HL-60 (cell line): ENCODE data around the gene KCNMA1.

Source experiments
- DNase-seq, 2 experiments: peaks; one replicate each; pipeline ENCODE4 v3.0.0-alpha.2; 2010 to 2020; ENCODE audit warnings: low read depth in 1 of 2, low spot score in 1 of 2
- H3K27ac ChIP-seq: fragments of 250-450 bp; sonication (Bioruptor Pico); replicated peaks from 2 replicates; pipeline ENCODE4 v1.5.1; 2020; ENCODE audit warnings: mild to moderate bottlenecking, moderate library complexity
- H3K27me3 ChIP-seq: fragments of 250-450 bp; sonication (Bioruptor Pico); 2 replicates; pipeline ENCODE4 v1.5.1; 2021; ENCODE audit warnings: mild to moderate bottlenecking, moderate library complexity; ENCODE audit not compliant: insufficient read depth, poor library complexity, severe bottlenecking
- H3K4me3 ChIP-seq: replicated peaks from 2 replicates; pipeline ENCODE4 v1.5.1; 2011; ENCODE audit warnings: mild to moderate bottlenecking, control low read depth, low read length; ENCODE audit not compliant: insufficient read depth
- GABPA ChIP-seq: IDR thresholded peaks from 2 replicates; pipeline ENCODE4 v1.6.1; 2012; ENCODE audit warnings: low read depth
- POLR2AphosphoS5 ChIP-seq: IDR thresholded peaks from 2 replicates; pipeline ENCODE4 v1.6.1; 2012; ENCODE audit warnings: low read depth
- SPI1 ChIP-seq: IDR thresholded peaks from 2 replicates; pipeline ENCODE4 v1.6.1; 2012; ENCODE audit warnings: low read depth, mild to moderate bottlenecking, borderline replicate concordance
- TF ChIP-seq, protein P1 (sequence below): IDR thresholded peaks from 2 replicates; pipeline ENCODE4 v1.6.1; 2012; ENCODE audit warnings: low read depth; ENCODE audit not compliant: insufficient replicate concordance
- TF ChIP-seq, protein P2 (sequence below): IDR thresholded peaks from one replicate; pipeline ENCODE4 v1.5.1; 2011; ENCODE audit warnings: low read length, control low read depth, inconsistent platforms; ENCODE audit not compliant: insufficient read depth

Gene KCNMA1

DNA sequence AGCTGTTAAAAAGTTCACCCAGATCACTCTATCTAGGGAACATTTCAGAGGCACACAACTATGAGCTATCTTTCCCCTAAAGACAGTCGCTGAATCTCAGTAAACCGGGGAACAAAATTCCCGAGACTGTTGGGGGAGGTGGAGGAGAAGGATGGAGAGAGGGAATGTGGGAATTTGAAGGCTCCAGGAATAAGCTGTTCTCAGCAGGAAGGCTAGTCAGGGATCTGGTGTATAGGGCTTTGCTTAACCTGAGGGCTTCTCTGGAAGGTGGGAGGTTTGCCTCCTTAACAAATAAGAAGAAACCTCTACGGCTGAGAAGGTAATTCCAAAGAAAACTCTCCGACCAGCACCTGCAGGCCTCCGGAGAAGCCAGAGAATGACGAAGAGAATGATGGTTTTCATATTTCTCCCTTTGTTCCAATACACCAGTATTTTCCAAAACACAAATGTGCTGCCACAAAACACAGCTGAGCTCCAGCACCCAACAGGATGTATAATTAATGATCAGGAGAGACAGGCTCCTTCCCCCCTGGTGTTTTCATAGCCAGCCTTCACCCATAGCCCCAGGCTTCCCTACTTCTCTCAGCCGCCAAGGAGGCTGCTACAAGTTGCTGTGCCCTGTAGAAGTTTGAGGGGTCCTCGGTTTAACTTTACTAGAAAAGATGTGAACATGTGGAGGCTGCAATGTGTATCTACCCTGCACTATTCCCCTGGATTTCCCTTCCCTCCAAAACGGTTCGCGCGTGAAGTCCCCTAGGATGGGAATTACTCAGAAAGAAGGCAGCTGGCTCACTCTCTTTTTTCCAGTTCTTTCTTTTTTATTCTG is 2.0 kb downstream of the KCNMA1 start:
- Histone ChIP-seq H3K27me3 (peaks cover 33% of the 10 kb centered on the region), H3K27ac (no peak overlapping the region), H3K4me3 (no peak overlapping the region)
- TF ChIP-seq, protein P1, sequence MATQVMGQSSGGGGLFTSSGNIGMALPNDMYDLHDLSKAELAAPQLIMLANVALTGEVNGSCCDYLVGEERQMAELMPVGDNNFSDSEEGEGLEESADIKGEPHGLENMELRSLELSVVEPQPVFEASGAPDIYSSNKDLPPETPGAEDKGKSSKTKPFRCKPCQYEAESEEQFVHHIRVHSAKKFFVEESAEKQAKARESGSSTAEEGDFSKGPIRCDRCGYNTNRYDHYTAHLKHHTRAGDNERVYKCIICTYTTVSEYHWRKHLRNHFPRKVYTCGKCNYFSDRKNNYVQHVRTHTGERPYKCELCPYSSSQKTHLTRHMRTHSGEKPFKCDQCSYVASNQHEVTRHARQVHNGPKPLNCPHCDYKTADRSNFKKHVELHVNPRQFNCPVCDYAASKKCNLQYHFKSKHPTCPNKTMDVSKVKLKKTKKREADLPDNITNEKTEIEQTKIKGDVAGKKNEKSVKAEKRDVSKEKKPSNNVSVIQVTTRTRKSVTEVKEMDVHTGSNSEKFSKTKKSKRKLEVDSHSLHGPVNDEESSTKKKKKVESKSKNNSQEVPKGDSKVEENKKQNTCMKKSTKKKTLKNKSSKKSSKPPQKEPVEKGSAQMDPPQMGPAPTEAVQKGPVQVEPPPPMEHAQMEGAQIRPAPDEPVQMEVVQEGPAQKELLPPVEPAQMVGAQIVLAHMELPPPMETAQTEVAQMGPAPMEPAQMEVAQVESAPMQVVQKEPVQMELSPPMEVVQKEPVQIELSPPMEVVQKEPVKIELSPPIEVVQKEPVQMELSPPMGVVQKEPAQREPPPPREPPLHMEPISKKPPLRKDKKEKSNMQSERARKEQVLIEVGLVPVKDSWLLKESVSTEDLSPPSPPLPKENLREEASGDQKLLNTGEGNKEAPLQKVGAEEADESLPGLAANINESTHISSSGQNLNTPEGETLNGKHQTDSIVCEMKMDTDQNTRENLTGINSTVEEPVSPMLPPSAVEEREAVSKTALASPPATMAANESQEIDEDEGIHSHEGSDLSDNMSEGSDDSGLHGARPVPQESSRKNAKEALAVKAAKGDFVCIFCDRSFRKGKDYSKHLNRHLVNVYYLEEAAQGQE, result no peak
- no peak for TF ChIP-seq POLR2AphosphoS5
- TF ChIP-seq, protein P2, sequence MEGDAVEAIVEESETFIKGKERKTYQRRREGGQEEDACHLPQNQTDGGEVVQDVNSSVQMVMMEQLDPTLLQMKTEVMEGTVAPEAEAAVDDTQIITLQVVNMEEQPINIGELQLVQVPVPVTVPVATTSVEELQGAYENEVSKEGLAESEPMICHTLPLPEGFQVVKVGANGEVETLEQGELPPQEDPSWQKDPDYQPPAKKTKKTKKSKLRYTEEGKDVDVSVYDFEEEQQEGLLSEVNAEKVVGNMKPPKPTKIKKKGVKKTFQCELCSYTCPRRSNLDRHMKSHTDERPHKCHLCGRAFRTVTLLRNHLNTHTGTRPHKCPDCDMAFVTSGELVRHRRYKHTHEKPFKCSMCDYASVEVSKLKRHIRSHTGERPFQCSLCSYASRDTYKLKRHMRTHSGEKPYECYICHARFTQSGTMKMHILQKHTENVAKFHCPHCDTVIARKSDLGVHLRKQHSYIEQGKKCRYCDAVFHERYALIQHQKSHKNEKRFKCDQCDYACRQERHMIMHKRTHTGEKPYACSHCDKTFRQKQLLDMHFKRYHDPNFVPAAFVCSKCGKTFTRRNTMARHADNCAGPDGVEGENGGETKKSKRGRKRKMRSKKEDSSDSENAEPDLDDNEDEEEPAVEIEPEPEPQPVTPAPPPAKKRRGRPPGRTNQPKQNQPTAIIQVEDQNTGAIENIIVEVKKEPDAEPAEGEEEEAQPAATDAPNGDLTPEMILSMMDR, result no peak
- TF ChIP-seq SPI1, result no peak
- no peak for TF ChIP-seq GABPA
- no peak for DNase-seq

DNA sequence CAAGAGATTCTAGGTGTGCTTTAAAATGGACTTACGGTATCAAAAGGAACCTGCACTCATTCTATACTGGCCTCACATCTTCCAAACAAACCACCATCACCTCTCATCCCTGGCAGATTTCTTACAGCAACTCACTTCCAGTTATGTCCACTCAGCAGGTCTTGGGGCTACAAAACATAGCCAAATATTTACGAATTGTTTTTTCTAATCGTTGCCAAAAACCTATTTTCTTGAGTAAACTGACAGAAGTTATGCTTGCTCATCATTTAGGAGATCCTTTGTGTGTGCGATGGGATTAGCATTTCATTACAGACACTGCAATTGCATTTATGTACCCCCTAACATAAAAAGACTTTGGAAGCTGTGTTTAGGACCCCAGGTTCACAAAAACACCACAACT is 2.7 kb downstream of the KCNMA1 start:
- H3K4me3 ChIP-seq, result no peak overlapping the region
- TF ChIP-seq POLR2AphosphoS5 (no peak), SPI1 (no peak), GABPA (no peak)
- TF ChIP-seq, protein P2, result no peak
- TF ChIP-seq, protein P1, result no peak
- H3K27ac ChIP-seq, result no peak overlapping the region

DNA sequence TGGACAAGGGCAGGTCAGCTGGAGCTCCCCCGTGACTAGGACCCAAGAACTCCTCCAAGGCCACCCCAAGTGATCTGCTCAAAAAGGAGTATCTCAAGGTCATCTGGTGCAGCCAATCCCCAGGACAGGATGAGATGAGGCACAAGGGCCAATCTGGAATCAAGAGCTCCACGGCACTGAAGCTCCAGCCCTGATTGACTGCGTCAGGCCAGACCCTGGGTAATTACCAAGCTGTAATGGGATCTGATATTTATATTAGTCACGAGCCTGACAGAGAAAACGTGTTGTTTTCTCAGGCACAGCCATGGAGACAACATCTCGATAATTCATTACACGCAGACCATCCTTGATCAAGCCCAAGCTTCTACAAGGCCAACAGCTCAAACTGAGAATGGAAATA is 4.2 kb downstream of the KCNMA1 start:
- TF ChIP-seq SPI1, result no peak
- TF ChIP-seq, protein P1, result no peak
- TF ChIP-seq, protein P2, result no peak
- TF ChIP-seq GABPA, result no peak
- TF ChIP-seq POLR2AphosphoS5, result no peak
- Histone ChIP-seq H3K27me3 (peaks cover 19% of the 10 kb centered on the region), H3K27ac (no peak overlapping the region), H3K4me3 (no peak overlapping the region)
- DNase-seq, result no peak

More for the DNA sequence above, 2.7 kb downstream of the KCNMA1 start:
- no peak for DNase-seq
- peaks cover 33% of the 10 kb centered on the region for H3K27me3 ChIP-seq
